ENCODE measurements around the gene PALMD. TPM values are rescaled to one million over a fixed set of nuclear protein-coding genes. Genes with fewer than 3 reads are reported as not detected.

Gene PALMD
- total RNA-seq, 2 experiments from 2014 or later = not detected

DNA sequence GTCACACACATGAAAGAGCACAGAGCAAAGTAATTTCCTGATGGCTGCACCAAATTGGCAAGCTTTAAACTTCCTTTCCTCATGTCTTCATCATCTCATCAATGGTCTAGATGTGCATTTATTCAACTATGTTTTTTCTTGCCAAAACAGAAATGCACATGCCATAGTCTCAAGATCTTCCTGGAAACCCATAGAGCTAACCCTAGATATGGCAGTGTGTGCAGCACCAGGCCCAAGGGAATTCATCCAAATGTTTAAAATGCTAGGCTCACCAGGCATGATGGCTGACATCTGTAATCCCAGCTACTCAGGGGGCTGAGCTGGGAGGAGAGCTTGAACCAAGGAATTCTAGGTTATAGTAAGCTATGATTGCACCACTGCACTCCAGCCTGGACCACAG lies 31.2 kb upstream of the PALMD start:
- no peak for DNase-seq
- ChIA-PET CTCF (no interaction called here), POLR2A (no interaction called here)
- H3K4me1 ChIP-seq (ENCODE audit: insufficient read depth, low read length) = no peaks in the 10 kb centered on the region
- H3K36me3 ChIP-seq (ENCODE audit: insufficient read depth, low read length) = no peaks in the 10 kb centered on the region
- Mint-ChIP-seq H3K27me3 (no peaks in the 10 kb centered on the region), H3K36me3 (ENCODE audit: low read depth) (no peaks in the 10 kb centered on the region), H3K4me1 (ENCODE audit: low read depth) (no peaks in the 10 kb centered on the region), H3K4me3 (no peak overlapping the region), H3K27ac (no peak overlapping the region), H3K9me3 (no peaks in the 10 kb centered on the region)
- H3K27ac ChIP-seq (ENCODE audit: low read depth in 1 of 2, low read length in 2 of 2) = no peak overlapping the region
- intact Hi-C loops (cut with DNase I, micrococcal nuclease) = no loop called here
- ATAC-seq (ENCODE audit: poor library complexity) = no peak
- peaks cover 0 to 5% of the 10 kb centered on the region in 2 experiments for H3K27me3 ChIP-seq (ENCODE audit: control insufficient read depth in 1 of 2, insufficient read depth in 2 of 2, low read length in 2 of 2)
- TF ChIP-seq, protein P1, sequence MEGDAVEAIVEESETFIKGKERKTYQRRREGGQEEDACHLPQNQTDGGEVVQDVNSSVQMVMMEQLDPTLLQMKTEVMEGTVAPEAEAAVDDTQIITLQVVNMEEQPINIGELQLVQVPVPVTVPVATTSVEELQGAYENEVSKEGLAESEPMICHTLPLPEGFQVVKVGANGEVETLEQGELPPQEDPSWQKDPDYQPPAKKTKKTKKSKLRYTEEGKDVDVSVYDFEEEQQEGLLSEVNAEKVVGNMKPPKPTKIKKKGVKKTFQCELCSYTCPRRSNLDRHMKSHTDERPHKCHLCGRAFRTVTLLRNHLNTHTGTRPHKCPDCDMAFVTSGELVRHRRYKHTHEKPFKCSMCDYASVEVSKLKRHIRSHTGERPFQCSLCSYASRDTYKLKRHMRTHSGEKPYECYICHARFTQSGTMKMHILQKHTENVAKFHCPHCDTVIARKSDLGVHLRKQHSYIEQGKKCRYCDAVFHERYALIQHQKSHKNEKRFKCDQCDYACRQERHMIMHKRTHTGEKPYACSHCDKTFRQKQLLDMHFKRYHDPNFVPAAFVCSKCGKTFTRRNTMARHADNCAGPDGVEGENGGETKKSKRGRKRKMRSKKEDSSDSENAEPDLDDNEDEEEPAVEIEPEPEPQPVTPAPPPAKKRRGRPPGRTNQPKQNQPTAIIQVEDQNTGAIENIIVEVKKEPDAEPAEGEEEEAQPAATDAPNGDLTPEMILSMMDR (IDR thresholded peaks at IDR 0.05) = no peak
- no peak overlapping the region for H3K4me3 ChIP-seq (ENCODE audit: low read length)
- H3K9me3 ChIP-seq (ENCODE audit: control insufficient read depth in 1 of 2, insufficient read depth in 1 of 2, low read length in 2 of 2) = no peaks in the 10 kb centered on the region

DNA sequence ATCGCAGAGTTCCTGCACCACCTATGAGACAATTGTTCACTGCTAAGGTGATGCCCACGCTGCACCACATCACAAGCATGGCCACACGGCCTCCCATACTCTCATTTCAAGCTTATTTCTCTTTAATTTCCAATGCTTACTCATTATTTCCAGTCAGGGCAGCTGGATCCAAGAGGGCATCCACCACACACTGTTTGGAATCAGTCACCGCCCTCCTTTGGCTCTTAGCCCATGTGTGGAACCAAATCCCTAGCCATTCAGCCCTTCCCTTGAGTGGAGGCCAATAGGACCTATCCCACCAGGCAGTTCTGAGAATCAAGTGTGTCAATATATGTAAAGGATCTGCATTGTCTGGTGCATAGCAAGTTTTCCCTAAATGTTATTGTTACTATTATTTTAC lies 26.3 kb upstream of the PALMD start:
- peaks cover 0 to 5% of the 10 kb centered on the region in 2 experiments for H3K27me3 ChIP-seq (ENCODE audit: control insufficient read depth in 1 of 2, insufficient read depth in 2 of 2, low read length in 2 of 2)
- TF ChIP-seq, protein P1 (IDR thresholded peaks at IDR 0.05) = no peak

DNA sequence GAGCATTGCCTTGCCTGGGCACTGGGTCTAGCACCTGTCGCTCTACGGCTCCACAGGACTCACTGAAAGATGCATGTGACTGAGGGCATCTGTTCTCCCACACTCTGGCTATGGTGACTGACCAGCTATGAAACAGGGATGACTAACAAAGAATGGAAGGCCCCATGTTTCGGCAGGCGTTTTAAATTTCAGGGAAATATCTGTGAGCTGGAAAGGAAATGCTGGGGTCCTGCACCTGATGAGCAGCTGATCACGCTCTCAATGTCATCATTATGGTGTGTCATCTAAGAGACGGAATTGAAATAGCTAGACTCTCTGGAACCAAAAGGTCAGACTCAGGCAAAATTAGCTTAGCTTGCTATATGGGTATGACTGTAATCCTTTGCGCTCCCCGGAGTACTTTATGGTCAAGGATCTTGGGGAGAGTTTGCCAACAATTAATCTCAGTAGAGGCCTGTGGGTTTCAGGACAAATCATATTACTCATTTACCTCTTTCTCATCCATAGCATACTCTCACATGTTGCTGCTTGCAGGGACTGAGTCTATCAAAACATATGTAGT lies 24.5 kb upstream of the PALMD start:
- no peaks in the 10 kb centered on the region for H3K9me3 Mint-ChIP-seq
- ChIA-PET CTCF (no interaction called here), POLR2A (no interaction called here)
- H3K27me3 Mint-ChIP-seq = no peaks in the 10 kb centered on the region
- Histone ChIP-seq H3K4me1 (ENCODE audit: insufficient read depth, low read length) (no peaks in the 10 kb centered on the region), H3K9me3 (ENCODE audit: control insufficient read depth in 1 of 2, insufficient read depth in 1 of 2, low read length in 2 of 2) (no peaks in the 10 kb centered on the region), H3K27me3 (ENCODE audit: control insufficient read depth in 1 of 2, insufficient read depth in 2 of 2, low read length in 2 of 2) (no peaks in the 10 kb centered on the region), H3K4me3 (ENCODE audit: low read length) (no peak overlapping the region), H3K36me3 (ENCODE audit: insufficient read depth, low read length) (no peaks in the 10 kb centered on the region), H3K27ac (ENCODE audit: low read depth in 1 of 2, low read length in 2 of 2) (no peak overlapping the region)
- H3K36me3 Mint-ChIP-seq (ENCODE audit: low read depth) = no peaks in the 10 kb centered on the region
- no peak overlapping the region for H3K27ac Mint-ChIP-seq
- intact Hi-C loops (cut with DNase I, micrococcal nuclease) = no loop called here
- no peak for ATAC-seq (ENCODE audit: poor library complexity)
- H3K4me3 Mint-ChIP-seq = no peak overlapping the region
- DNase-seq = no peak
- TF ChIP-seq, protein P1 (IDR thresholded peaks at IDR 0.05) = no peak
- no peaks in the 10 kb centered on the region for H3K4me1 Mint-ChIP-seq (ENCODE audit: low read depth)

More for the DNA sequence above, 26.3 kb upstream of the PALMD start:
- H3K9me3 Mint-ChIP-seq = no peaks in the 10 kb centered on the region
- DNase-seq = no peak
- no peak overlapping the region for H3K4me3 Mint-ChIP-seq
- POLR2A ChIA-PET = no interaction called here
- no peaks in the 10 kb centered on the region for H3K9me3 ChIP-seq (ENCODE audit: control insufficient read depth in 1 of 2, insufficient read depth in 1 of 2, low read length in 2 of 2)
- ATAC-seq (ENCODE audit: poor library complexity) = no peak
- H3K36me3 Mint-ChIP-seq (ENCODE audit: low read depth) = no peaks in the 10 kb centered on the region
- H3K36me3 ChIP-seq (ENCODE audit: insufficient read depth, low read length) = no peaks in the 10 kb centered on the region
- no peak overlapping the region for H3K4me3 ChIP-seq (ENCODE audit: low read length)
- CTCF ChIA-PET = no interaction called here
- H3K4me1 Mint-ChIP-seq (ENCODE audit: low read depth) = no peaks in the 10 kb centered on the region
- H3K27ac ChIP-seq (ENCODE audit: low read depth in 1 of 2, low read length in 2 of 2) = no peak overlapping the region
- H3K27me3 Mint-ChIP-seq = no peaks in the 10 kb centered on the region
- no peaks in the 10 kb centered on the region for H3K4me1 ChIP-seq (ENCODE audit: insufficient read depth, low read length)
- no peak overlapping the region for H3K27ac Mint-ChIP-seq
- intact Hi-C loops (cut with DNase I, micrococcal nuclease) = no loop called here

Measured in CD4-positive, alpha-beta T cell (primary cell).